GM10847 (cell line): ENCODE results near the gene CD164L2.

Experiments
- POLR2A ChIP-seq: IDR thresholded peaks from 2 replicates; pipeline ENCODE4 v1.6.1; 2011; ENCODE audit not compliant: insufficient read length; ENCODE audit errors: extremely low read depth

Gene CD164L2

GRCh38 chr1:27409669-27410068, 26.5 kb upstream of the CD164L2 start:
- TF ChIP-seq POLR2A = no peak

- TF ChIP-seq POLR2A = no peak
These were observed 25.0 kb upstream of the CD164L2 start for GRCh38 chr1:27408151-27408550.

- no peak for TF ChIP-seq POLR2A
These were observed 23.2 kb upstream of the CD164L2 start for GRCh38 chr1:27406362-27406680.

- no peak for TF ChIP-seq POLR2A
These were observed 21.9 kb upstream of the CD164L2 start for GRCh38 chr1:27405074-27405473.

- no peak for TF ChIP-seq POLR2A
These were observed 20.8 kb upstream of the CD164L2 start for GRCh38 chr1:27403931-27404330.

GRCh38 chr1:27403065-27403726, 20.1 kb upstream of the CD164L2 start:
- no peak for TF ChIP-seq POLR2A

- TF ChIP-seq POLR2A = peak; percentile 20
These were observed 19.2 kb upstream of the CD164L2 start for GRCh38 chr1:27402349-27402754.

GRCh38 chr1:27400963-27401341, 17.8 kb upstream of the CD164L2 start:
- no peak for TF ChIP-seq POLR2A

- no peak for TF ChIP-seq POLR2A
These were observed 17.2 kb upstream of the CD164L2 start for GRCh38 chr1:27400082-27400962.

GRCh38 chr1:27399251-27400025, 16.3 kb upstream of the CD164L2 start:
- no peak for TF ChIP-seq POLR2A

GRCh38 chr1:27398405-27399149, 15.4 kb upstream of the CD164L2 start:
- TF ChIP-seq POLR2A = no peak

GRCh38 chr1:27397749-27398148, 14.6 kb upstream of the CD164L2 start:
- TF ChIP-seq POLR2A = no peak

- no peak for TF ChIP-seq POLR2A
These were observed 14.0 kb upstream of the CD164L2 start for GRCh38 chr1:27397110-27397509.

GRCh38 chr1:27395441-27396195, 12.5 kb upstream of the CD164L2 start:
- no peak for TF ChIP-seq POLR2A
